CD4-positive, alpha-beta T cell (primary cell): ENCODE results near the gene STRADA. TPM values are rescaled to one million over a fixed set of nuclear protein-coding genes. Genes with fewer than 3 reads are reported as not detected.

ENCODE experiments used
- ATAC-seq: fragments of 200-7000 bp; cut with Tn5 transposase; one replicate; pipeline ENCODE4 v1.10.0; 2022; ENCODE audit warnings: mild to moderate bottlenecking; ENCODE audit not compliant: poor library complexity
- CTCF ChIA-PET: fragments of 350-600 bp; sonication (Branson Sonifier 250); formaldehyde crosslinking; loops from one replicate; lab custom pipeline; 2021; ENCODE audit warnings: antibody characterized with exemption, inconsistent platforms; lab: Charles Lee
- POLR2A ChIA-PET: fragments of 350-600 bp; sonication (Branson Sonifier 250); formaldehyde crosslinking; loops from one replicate; lab custom pipeline; 2021; ENCODE audit warnings: antibody characterized with exemption, inconsistent platforms; lab: Charles Lee
- DNase-seq, 14 experiments: peaks; one replicate each; pipeline ENCODE4 v3.0.0-alpha.2; 2013 to 2020; ENCODE audit warnings: mixed read lengths in 2 of 14
- H3K27ac ChIP-seq, 2 donors: one replicate each; pipeline versions ENCODE4 v1.5.1 to v1.7.0; 2013; ENCODE audit warnings: low read length in 2 of 2, low read depth in 1 of 2, mild to moderate bottlenecking in 1 of 2
- H3K27me3 ChIP-seq, 2 experiments: 1 replicate in 1 of 2; 2 replicates in 1 of 2; pipeline versions ENCODE4 v1.6.1 to v1.7.0; 2013; ENCODE audit warnings: low read length in 2 of 2, control low read depth in 1 of 2, mild to moderate bottlenecking in 1 of 2, moderate library complexity in 1 of 2; ENCODE audit not compliant: insufficient read depth in 2 of 2, control insufficient read depth in 1 of 2
- H3K36me3 ChIP-seq: one replicate; pipeline ENCODE4 v1.6.1; 2013; ENCODE audit warnings: low read length, control low read depth; ENCODE audit not compliant: insufficient read depth
- H3K4me1 ChIP-seq: one replicate; pipeline ENCODE4 v1.6.1; 2013; ENCODE audit warnings: low read length, control low read depth; ENCODE audit not compliant: insufficient read depth
- H3K4me3 ChIP-seq: one replicate; pipeline ENCODE4 v1.5.1; 2013; ENCODE audit warnings: mild to moderate bottlenecking, low read length, moderate library complexity
- H3K9me3 ChIP-seq, 2 experiments: 1 replicate in 1 of 2; 2 replicates in 1 of 2; pipeline versions ENCODE4 v1.6.1 to v1.7.0; 2013; ENCODE audit warnings: low read length in 2 of 2, mild to moderate bottlenecking in 2 of 2, control low read depth in 1 of 2, moderate library complexity in 1 of 2; ENCODE audit not compliant: control insufficient read depth in 1 of 2, insufficient read depth in 1 of 2
- H3K27ac Mint-ChIP-seq: one replicate; pipeline ENCODE4 v1.8.0; 2020; ENCODE audit warnings: mixed read lengths
- H3K27me3 Mint-ChIP-seq: one replicate; pipeline ENCODE4 v1.8.0; 2021; ENCODE audit warnings: mixed read lengths
- H3K36me3 Mint-ChIP-seq: one replicate; pipeline ENCODE4 v1.8.0; 2021; ENCODE audit warnings: low read depth, mixed read lengths
- H3K4me1 Mint-ChIP-seq: one replicate; pipeline ENCODE4 v1.8.0; 2021; ENCODE audit warnings: low read depth, mixed read lengths
- H3K4me3 Mint-ChIP-seq: one replicate; pipeline ENCODE4 v1.8.0; 2020; ENCODE audit warnings: mild to moderate bottlenecking, mixed read lengths
- H3K9me3 Mint-ChIP-seq: one replicate; pipeline ENCODE4 v1.8.0; 2020; ENCODE audit warnings: mixed read lengths
- intact Hi-C, 2 experiments: fragments of 100-400 bp; cut with DNase I in 1 of 2; cut with micrococcal nuclease in 1 of 2; formaldehyde crosslinking; loops; one replicate each; pipeline versions ENCODE4 v1.15.1 to v1.9.0; 2023 to 2025; cut with DNase I, micrococcal nuclease
- total RNA-seq, 174 experiments: library from RNA in 2 of 174; stranded (reverse) in 2 of 174; gene quantifications; one replicate each; pipeline ENCODE4 v1.2.3 and lab custom pipeline; 2021 to 2026
- TF ChIP-seq, protein P1 (sequence below): fragments of 200-600 bp; IDR thresholded peaks from one replicate; pipeline ENCODE4 v1.8.0; 2022; ENCODE audit warnings: antibody characterized with exemption, mild to moderate bottlenecking

STRADA gene
- total RNA-seq, 2 experiments from 2014 or later: 50.9 to 51.0 TPM

GRCh38 chr17:63689479-63689878, 52.1 kb downstream of the STRADA start:
- intact Hi-C loops: no loop called here
- H3K27me3 ChIP-seq: no peaks in the 10 kb centered on the region
- CTCF ChIA-PET: no interaction called here
- H3K27ac ChIP-seq: no peak overlapping the region
- H3K9me3 ChIP-seq: no peaks in the 10 kb centered on the region
- DNase-seq (no peak), ATAC-seq (no peak)
- no peak overlapping the region for H3K4me3 ChIP-seq
- Mint-ChIP-seq H3K4me1 (peaks cover 20% of the 10 kb centered on the region), H3K4me3 (no peak overlapping the region), H3K27me3 (no peaks in the 10 kb centered on the region), H3K9me3 (no peaks in the 10 kb centered on the region), H3K36me3 (peaks cover 86% of the 10 kb centered on the region), H3K27ac (no peak overlapping the region)
- POLR2A ChIA-PET: interaction anchor here (1.4 kb wide), 2 partner anchors 13 to 24 kb away, joined by 3 to 4 read pairs; no protein-coding TSS in a partner anchor
- TF ChIP-seq, protein P1, sequence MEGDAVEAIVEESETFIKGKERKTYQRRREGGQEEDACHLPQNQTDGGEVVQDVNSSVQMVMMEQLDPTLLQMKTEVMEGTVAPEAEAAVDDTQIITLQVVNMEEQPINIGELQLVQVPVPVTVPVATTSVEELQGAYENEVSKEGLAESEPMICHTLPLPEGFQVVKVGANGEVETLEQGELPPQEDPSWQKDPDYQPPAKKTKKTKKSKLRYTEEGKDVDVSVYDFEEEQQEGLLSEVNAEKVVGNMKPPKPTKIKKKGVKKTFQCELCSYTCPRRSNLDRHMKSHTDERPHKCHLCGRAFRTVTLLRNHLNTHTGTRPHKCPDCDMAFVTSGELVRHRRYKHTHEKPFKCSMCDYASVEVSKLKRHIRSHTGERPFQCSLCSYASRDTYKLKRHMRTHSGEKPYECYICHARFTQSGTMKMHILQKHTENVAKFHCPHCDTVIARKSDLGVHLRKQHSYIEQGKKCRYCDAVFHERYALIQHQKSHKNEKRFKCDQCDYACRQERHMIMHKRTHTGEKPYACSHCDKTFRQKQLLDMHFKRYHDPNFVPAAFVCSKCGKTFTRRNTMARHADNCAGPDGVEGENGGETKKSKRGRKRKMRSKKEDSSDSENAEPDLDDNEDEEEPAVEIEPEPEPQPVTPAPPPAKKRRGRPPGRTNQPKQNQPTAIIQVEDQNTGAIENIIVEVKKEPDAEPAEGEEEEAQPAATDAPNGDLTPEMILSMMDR: no peak
- peaks cover 20% of the 10 kb centered on the region for H3K4me1 ChIP-seq
- peaks cover 78% of the 10 kb centered on the region for H3K36me3 ChIP-seq

GRCh38 chr17:63688396-63689020, 53.1 kb downstream of the STRADA start:
- TF ChIP-seq, protein P1: no peak
- ATAC-seq (no peak), DNase-seq (no peak)
- ChIA-PET POLR2A (interaction anchor here (0.8 kb wide), 1 partner anchor 9 kb away, joined by 3 read pairs; no protein-coding TSS in a partner anchor), CTCF (interaction anchor here (1.2 to 1.7 kb wide), 3 partner anchors 8 to 22 kb away, joined by 3 to 5 read pairs (median 3); no protein-coding TSS in a partner anchor)
- Mint-ChIP-seq H3K4me3 (no peak overlapping the region), H3K36me3 (peaks cover 83% of the 10 kb centered on the region), H3K27me3 (no peaks in the 10 kb centered on the region), H3K9me3 (no peaks in the 10 kb centered on the region), H3K27ac (peak overlapping the region; percentile 69), H3K4me1 (peaks cover 11% of the 10 kb centered on the region)
- Histone ChIP-seq H3K27me3 (no peaks in the 10 kb centered on the region), H3K27ac (no peak overlapping the region), H3K9me3 (no peaks in the 10 kb centered on the region), H3K4me3 (no peak overlapping the region), H3K4me1 (peaks cover 11% of the 10 kb centered on the region), H3K36me3 (peaks cover 75% of the 10 kb centered on the region)
- intact Hi-C loops: no loop called here

DNA sequence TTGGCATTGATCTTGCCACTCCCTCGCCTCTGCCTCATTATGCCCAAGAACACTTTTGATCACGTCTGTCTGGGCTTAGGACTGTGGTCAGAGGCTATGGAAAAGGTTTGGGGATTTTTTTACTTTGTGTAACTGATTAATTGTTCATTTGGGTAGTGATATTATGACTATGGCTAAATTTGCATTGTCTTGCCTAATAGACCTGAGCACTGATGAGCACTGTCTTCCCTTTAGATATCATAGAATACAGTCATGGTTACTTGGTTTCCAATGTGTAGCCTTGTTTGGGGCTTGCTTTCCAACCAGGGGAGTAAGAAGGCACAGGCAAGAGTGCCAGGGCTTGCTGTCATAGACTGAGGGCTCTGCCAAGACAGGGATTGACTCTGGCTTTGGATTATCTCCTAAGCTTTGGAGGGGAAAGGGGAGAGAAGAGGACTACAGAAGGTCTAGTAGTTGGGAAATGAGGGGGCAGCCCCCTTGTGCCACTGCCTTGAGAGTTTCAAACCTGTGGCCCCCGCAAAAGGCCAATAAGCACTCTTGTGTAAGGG, 55.4 kb downstream of the STRADA start:
- H3K27ac Mint-ChIP-seq: peak overlapping the region; percentile 2

More for the DNA sequence above, 55.4 kb downstream of the STRADA start:
- Histone ChIP-seq H3K27me3 (no peaks in the 10 kb centered on the region), H3K4me3 (no peak overlapping the region), H3K36me3 (peaks cover 75% of the 10 kb centered on the region), H3K4me1 (no peaks in the 10 kb centered on the region), H3K27ac (no peak overlapping the region), H3K9me3 (no peaks in the 10 kb centered on the region)
- TF ChIP-seq, protein P1: no peak
- ChIA-PET POLR2A (interaction anchor here (1.5 to 3.1 kb wide), 3 partner anchors 8 to 15 kb away, joined by 4 to 22 read pairs (median 4); no protein-coding TSS in a partner anchor), CTCF (interaction anchor here (1.9 kb wide), 1 partner anchor 24 kb away, joined by 5 read pairs; no protein-coding TSS in a partner anchor)
- Mint-ChIP-seq H3K4me1 (no peaks in the 10 kb centered on the region), H3K9me3 (no peaks in the 10 kb centered on the region), H3K4me3 (no peak overlapping the region), H3K27me3 (no peaks in the 10 kb centered on the region), H3K36me3 (peaks cover 82% of the 10 kb centered on the region)
- ATAC-seq: no peak
- no peak for DNase-seq
- intact Hi-C loops: no loop called here
